GM19099 (cell line): ENCODE results near the gene SIVA1.

ENCODE experiments used
- POLR2A ChIP-seq: IDR thresholded peaks from 3 replicates; pipeline ENCODE4 v1.6.1; 2011; ENCODE audit warnings: low read depth; ENCODE audit not compliant: insufficient read length; ENCODE audit errors: extremely low read depth

SIVA1 gene, protein sequence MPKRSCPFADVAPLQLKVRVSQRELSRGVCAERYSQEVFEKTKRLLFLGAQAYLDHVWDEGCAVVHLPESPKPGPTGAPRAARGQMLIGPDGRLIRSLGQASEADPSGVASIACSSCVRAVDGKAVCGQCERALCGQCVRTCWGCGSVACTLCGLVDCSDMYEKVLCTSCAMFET

DNA sequence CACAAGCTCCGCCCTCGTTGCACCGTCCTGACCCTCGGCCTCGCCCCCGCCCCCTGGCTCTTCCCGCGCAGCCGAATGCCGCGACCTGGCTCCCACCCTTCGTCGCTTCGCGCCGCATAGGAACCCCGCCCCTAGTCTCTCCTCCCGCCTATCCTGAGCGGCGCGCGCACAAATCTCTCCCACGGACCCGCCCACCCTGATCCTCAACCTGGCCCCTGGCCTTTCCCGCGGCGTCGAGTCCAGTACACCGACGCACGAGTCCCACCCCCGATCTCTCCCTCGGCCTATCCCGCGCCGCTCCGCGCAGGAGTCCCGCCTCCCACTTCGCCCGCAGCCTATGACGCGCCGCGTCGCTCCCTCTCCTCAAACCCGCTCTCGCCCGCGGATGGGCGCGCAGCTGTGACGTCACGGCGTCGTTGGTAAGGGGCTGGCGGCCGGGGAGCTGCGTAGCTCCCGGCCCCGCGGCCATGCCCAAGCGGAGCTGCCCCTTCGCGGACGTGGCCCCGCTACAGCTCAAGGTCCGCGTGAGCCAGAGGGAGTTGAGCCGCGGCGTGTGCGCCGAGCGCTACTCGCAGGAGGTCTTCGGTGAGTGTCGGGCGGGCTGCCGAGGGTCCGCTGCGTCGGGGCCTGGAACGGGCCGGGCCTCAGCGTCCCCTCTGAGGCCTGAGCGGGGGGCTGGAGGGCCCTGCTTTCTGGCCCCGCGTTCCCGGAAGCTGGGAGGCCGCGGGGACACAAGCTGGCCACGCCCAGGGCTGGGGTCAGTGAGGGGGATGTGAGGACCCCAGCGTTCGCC, at the start of gene SIVA1:
SIVA1 (plus strand) TSS at position 413 of the 793 bp plus-strand sequence; CDS start at position 468, 55 bp downstream.
- TF ChIP-seq POLR2A: peak; percentile 79

DNA sequence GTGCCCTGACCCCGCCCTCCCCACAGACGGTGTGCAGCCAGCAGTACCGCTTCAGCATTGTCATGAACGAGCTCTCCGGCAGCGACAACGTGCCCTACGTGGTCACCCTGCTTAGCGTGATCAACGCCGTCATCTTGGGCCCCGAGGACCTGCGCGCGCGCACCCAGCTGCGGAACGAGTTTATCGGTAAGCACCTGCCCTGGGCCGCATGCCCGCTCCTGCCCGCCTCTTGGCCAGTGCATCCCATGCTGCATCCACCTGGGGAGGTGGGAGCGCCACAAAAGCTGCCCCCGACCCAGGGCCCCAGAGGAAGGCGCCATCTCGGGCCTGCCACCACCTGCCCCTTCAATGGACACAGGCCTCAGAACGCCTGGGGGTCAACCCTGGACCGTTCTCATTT, 49.7 kb upstream of the SIVA1 start:
- TF ChIP-seq POLR2A: no peak

DNA sequence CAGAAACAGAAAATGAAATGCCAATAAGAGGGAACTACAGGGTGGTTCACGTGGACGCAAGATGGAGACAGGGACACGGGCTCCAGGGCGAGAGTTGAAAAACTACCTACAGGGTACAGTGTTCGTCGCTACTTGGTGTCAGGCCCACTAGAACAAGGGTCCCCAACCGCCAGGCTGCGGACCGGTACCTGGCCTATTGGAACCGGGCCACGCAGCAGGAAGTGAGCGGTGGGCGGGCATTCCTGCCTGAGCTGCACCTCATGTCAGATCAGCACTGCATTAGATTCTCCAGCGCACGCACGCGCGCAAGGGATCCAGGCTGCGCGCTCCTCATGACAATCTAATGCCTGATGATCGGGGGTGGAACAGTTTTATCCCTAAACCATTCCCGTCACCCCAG, 48.7 kb upstream of the SIVA1 start:
- TF ChIP-seq POLR2A: no peak

DNA sequence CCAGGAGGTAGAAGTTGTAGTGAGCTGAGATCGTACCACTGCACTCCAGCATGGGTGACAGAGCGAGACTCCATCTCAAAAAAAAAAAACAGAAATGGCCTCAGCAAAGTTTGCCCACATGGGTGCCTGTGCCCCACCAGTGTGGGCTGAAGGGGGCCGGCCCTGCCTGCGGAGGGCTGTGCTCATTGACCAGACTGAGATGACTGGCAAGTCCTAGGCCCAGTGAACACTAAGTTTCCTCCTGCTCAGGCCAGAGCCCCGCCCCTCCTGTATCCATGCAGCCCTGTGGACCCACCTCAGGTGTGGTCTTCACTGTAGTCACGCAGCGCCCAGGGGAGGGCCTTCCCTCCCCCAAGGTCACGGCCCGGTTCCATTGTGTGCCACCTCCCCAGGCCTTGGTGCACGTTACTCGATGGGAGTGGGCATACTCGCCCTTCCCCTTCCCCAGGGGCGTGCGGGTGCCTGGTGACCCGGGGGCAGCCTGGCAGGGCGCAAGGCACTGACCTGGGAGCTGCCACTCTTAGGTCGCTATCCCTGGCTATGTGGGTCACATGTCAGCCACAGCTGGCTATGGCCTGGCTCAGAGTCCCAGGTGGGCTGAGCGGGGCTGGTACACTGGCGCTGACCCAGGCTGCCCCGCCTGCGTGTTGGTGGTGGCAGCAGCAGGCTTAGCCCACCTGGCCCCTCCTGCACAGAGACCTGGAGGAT, 47.5 kb upstream of the SIVA1 start:
- TF ChIP-seq POLR2A: no peak

DNA sequence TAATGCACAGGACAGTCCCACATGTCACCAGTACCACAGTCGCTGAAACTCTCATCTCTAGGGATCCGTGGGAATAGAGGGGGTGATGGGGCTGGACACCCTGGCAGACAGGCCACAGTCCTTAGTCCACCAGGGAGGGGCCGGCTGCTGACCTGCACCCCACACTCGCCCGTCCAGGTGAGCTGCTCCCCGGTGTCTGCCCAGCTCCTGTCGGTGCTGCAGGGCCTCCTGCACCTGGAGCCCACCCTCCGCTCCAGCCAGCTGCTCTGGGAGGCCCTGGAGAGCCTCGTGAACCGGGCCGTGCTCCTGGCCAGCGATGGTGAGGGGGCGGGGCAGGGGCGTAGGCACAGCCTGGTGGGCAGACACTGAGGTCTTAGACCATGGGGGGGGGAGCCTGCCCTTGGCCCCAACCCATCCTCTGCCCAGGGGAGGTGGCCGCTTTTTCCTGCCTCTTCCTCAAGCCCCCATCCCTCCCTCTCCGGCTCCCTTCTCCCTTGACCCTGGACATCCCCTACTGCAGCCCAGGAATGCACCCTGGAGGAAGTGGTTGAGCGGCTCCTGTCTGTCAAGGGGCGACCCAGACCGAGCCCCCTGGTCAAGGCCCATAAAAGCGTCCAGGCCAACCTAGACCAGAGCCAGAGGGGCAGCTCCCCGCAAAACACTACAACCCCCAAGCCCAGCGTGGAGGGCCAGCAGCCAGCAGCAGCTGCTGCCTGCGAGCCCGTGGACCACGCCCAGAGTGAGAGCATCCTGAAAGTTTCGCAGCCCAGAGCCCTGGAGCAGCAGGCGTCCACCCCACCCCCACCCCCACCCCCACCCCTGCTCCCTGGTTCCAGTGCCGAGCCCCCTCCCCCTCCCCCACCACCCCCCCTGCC, 46.0 kb upstream of the SIVA1 start:
- no peak for TF ChIP-seq POLR2A

DNA sequence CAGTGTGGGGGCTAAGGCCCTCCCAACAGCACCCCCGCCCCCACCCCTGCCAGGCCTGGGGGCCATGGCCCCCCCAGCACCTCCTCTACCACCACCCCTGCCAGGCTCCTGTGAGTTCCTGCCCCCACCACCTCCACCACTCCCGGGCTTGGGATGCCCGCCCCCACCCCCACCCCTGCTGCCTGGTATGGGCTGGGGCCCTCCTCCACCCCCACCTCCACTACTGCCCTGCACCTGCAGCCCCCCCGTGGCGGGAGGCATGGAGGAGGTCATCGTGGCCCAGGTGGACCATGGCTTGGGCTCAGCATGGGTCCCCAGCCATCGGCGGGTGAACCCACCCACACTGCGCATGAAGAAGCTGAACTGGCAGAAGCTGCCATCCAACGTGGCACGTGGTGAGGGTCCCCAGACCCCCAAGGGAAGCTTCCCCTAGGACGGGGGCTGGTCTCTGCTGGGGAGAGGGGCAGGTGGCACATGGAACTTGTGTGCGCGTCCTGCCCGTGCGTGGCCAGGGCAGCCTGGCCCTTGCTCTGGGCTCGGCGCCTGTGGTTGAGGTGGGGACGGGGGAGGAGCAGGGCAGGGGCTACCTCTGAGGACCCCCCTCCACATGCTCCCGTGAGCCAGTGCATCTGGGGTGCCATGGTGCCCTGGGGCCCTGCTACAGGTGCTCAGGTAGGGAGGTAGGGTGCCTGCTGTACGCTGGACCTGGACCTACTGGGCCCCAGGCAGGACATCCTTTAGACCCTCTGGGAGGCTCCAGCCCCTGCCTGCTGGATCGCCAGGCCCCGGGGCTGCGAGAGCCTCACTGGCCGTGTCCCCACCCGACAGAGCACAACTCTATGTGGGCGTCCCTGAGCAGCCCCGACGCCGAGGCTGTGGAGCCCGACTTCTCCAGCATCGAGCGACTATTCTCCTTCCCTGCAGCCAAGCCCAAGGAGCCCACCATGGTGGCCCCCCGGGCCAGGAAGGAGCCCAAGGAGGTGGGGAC, 45.0 kb upstream of the SIVA1 start:
- no peak for TF ChIP-seq POLR2A

DNA sequence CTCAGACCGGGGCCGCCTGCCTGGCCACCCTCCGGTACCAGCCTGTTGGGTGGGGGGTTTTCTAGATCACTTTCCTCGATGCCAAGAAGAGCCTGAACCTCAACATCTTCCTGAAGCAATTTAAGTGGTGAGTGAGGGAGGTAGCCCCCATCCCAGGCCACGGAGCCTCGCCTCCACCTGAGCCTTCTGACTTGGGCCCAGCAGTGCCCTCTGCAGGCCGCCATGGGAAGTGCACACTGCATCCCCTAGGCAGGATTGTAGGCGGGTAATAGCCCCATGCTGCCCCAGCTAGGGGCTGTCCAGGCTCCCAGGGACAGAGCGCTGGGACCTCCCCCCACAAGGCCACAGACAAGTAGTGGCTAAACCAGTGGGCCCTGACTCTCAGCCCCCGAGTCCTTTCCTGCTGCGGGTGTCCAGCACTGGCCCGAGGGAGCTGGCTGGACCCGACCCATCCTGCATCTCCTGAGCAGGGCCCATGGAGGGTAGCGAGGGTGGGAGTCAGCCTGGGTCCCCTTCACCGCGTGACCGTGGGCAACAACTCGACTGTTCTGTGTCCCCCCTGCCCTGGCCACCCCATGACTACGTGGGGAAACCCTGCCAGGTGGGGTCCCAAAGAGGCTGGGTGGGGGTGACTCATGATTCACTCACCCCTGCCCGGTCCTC, 44.2 kb upstream of the SIVA1 start:
- TF ChIP-seq POLR2A: no peak

DNA sequence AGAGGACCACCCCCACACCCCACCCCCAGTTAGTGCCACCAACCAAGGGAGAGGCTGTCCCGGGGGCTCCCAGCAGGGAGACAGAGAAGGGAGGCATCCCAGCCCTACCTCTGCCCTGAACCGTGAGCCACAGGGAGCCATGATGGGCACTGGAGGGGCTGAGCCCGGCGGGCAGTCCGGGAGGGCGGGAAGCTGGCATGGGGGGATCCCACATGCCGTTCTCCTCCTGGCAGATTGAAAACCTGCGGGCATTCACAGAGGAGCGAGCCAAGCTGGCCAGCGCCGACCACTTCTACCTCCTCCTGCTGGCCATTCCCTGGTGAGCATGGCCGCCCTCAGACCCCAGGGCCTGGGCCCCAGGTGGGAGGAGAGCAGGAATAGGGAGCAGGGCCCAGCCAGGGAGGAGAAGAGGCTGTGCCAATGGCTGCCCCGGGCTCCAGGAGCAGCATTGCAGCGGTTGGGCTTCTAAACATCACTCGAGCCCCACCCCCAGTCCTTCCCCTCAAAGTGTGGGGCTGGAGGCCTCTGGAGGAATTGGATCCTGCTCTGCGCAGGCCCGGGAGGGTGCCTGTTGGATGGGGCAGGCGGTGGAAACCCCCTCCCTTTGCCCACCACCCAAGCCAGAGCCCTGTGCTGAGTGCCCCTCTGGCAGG, 43.4 kb upstream of the SIVA1 start:
- TF ChIP-seq POLR2A: no peak

DNA sequence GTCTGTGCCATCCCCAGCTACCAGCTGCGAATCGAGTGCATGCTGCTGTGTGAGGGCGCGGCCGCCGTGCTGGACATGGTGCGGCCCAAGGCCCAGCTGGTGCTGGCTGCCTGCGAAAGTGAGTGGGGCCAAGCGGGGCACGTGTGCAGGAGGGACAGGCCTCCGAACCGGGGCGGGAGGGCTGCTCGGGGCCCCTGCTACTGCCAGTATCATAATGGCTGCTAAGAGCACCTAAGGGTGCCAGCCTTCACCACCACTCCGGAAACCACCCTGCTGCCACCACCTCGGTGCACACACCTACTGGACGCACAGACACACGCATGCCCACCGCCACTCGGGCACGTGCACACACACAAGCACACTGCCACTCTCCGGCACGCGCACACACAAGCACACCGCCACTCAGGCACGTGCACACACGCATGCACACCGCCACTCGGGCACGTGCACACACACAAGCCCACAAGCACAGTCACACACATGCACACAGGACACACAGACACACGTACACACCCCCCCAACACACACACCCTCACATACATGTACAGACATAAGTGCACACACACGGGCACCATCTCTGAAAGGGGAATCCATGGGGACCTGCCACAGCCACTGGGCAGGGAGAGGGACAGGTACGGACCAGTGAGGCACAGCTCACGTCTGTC, 42.7 kb upstream of the SIVA1 start:
- no peak for TF ChIP-seq POLR2A

DNA sequence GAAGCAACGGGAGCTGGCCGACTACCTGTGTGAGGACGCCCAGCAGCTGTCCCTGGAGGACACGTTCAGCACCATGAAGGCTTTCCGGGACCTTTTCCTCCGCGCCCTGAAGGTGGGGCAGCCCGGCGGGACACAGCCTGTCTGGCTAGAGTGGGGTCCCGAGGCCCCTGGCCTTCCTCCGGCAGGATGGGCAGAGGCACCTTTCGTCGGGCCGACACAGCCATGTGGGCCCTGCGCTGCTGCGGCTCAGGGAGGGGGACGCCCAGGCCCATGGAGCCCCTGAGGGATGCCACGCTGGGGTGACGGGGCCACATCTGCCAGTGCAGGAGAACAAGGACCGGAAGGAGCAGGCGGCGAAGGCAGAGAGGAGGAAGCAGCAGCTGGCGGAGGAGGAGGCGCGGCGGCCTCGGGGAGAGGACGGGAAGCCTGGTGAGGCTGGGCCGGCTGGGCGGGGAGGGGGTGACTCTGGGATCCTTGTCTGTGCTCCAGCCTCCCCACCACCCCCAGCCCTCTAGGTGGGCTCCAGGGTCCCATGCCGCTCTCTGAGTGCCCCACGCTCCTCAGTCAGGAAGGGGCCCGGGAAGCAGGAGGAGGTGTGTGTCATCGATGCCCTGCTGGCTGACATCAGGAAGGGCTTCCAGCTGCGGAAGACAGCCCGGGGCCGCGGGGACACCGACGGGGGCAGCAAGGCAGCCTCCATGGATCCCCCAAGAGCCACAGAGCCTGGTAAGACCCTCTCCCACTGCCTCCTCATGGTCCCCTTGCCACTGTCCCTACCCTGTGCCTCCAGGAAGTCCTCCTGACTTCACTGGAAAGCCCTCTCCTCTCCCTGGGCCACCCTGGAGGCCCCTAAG, 39.8 kb upstream of the SIVA1 start:
- no peak for TF ChIP-seq POLR2A

DNA sequence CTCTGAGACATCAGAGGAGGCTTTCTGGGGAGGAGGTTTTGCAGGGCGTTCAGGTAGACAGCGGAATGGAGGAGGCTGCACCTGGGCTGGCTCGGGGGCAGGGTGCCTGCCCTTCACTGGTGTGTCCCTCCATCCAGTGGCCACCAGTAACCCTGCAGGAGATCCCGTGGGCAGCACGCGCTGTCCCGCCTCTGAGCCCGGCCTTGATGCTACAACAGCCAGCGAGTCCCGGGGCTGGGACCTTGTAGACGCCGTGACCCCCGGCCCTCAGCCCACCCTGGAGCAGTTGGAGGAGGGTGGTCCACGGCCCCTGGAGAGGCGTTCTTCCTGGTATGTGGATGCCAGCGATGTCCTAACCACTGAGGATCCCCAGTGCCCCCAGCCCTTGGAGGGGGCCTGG, 38.9 kb upstream of the SIVA1 start:
- no peak for TF ChIP-seq POLR2A
